GM23248 (cell line): Measurements from ENCODE around the gene GPR17.

Experiments used
- EZH2 ChIP-seq: fragments of 200-600 bp; sonication (generic); IDR thresholded peaks from 2 replicates; pipeline ENCODE4 v1.6.1; 2018; ENCODE audit warnings: antibody characterized with exemption, mild to moderate bottlenecking; ENCODE audit not compliant: insufficient read depth, poor library complexity, severe bottlenecking
- EZH2phosphoT487 ChIP-seq: fragments of 200-600 bp; sonication (generic); IDR thresholded peaks from 2 replicates; pipeline ENCODE4 v1.6.1; 2018; ENCODE audit warnings: antibody characterized with exemption, moderate library complexity, mild to moderate bottlenecking, low read depth; ENCODE audit not compliant: insufficient read depth

GRCh38 chr2:127610561-127610960, 35.4 kb upstream of the GPR17 start:
- TF ChIP-seq EZH2: no peak
- no peak for TF ChIP-seq EZH2phosphoT487
